Heart left ventricle (tissue), 13 donors: ENCODE results near the gene RAD51.

Source experiments
- CTCF ChIP-seq, 12 donors: fragments of 200-600 bp; sonication (generic) in 4 of 12; IDR thresholded peaks; one replicate each; pipeline versions ENCODE4 v1.5.0 to v1.8.0; 2018 to 2022; ENCODE audit warnings: antibody characterized with exemption in 12 of 12, mild to moderate bottlenecking in 5 of 12
- POLR2A ChIP-seq, 2 donors: fragments of 450-650 bp; IDR thresholded peaks; one replicate each; pipeline ENCODE4 v1.6.1; 2017; ENCODE audit warnings: antibody characterized with exemption in 2 of 2, mild to moderate bottlenecking in 2 of 2, moderate library complexity in 2 of 2
- donor health status: ischemic (EF 13 %, LVEDD 7.1; RV severe dilation, severe dysfunction).
- donor health status: DM: no; HTN: yes; CAD: no.
- donor health status: DM: no; HTN: no; CAD: no.
- donor health status: ischemic (EF 25% LVEDD 6.9; RV normal size, moderate dysfunction).
- donor health status: ischemic (EF 25% LVEDD 5.7; RV mildly dilated, moderate dysfunction).
- donor health status: ischemic (EF 35%, LVEDD 5.7; RV mildly dilated, moderate dysfunction).
- donor health status: nonischemic (EF 11% LVEDD 7.7; RV severe dilation, severe dysfunction).
- donor health status: DM: yes; HTN: yes; CAD: no.
- donor health status: PGD.
- donor health status: ischemic (EF 29% LVEDD 5.4; RV normal size, mild dysfunction).
- donor health status: nonischemic (EF 23%, LVEDD 6.1; RV moderate dilation, normal function).

- no peak for TF ChIP-seq CTCF (IDR thresholded peaks at IDR 0.05)
- no peak for TF ChIP-seq POLR2A (IDR thresholded peaks at IDR 0.05)
These were observed 60.8 kb downstream of the RAD51 start for GRCh38 chr15:40755812-40756208.
